ENCODE measurements around the gene TAF10.

Gene TAF10

GRCh38 chr11:6612213-6613041 is at the start of gene TAF10:
TAF10 (minus strand) TSS chr11:6612216; CDS start chr11:6612189, 27 bp downstream.
- peak; percentile 96 for DNase-seq (ENCODE audit: low spot score)

GRCh38 chr11:6660712-6661111 is 48.7 kb upstream of the TAF10 start:
- DNase-seq (ENCODE audit: low spot score): no peak

- no peak for DNase-seq (ENCODE audit: low spot score)
These were observed 46.6 kb upstream of the TAF10 start for GRCh38 chr11:6658647-6659046.

- DNase-seq (ENCODE audit: low spot score): no peak
These were observed 45.3 kb upstream of the TAF10 start for GRCh38 chr11:6657346-6657745.

GRCh38 chr11:6656936-6657335 is 44.9 kb upstream of the TAF10 start:
- DNase-seq (ENCODE audit: low spot score): no peak

GRCh38 chr11:6656584-6656915 is 44.5 kb upstream of the TAF10 start:
- DNase-seq (ENCODE audit: low spot score): no peak

- peak; percentile 52 for DNase-seq (ENCODE audit: low spot score)
These were observed 44.0 kb upstream of the TAF10 start, which contains the start of gene DCHS1 for GRCh38 chr11:6655790-6656583. DCHS1 (minus strand) TSS chr11:6655809; CDS start chr11:6641613, 14,196 bp downstream.

GRCh38 chr11:6655020-6655789 is 43.2 kb upstream of the TAF10 start:
- peak; percentile 50 for DNase-seq (ENCODE audit: low spot score)

- no peak for DNase-seq (ENCODE audit: low spot score)
These were observed 42.4 kb upstream of the TAF10 start for GRCh38 chr11:6654281-6655019.

GRCh38 chr11:6653656-6654055 is 41.6 kb upstream of the TAF10 start:
- DNase-seq (ENCODE audit: low spot score): no peak

- DNase-seq (ENCODE audit: low spot score): no peak
These were observed 41.1 kb upstream of the TAF10 start for GRCh38 chr11:6653097-6653496.

- DNase-seq (ENCODE audit: low spot score): no peak
These were observed 40.2 kb upstream of the TAF10 start for GRCh38 chr11:6652182-6652581.

- DNase-seq (ENCODE audit: low spot score): no peak
These were observed 39.0 kb upstream of the TAF10 start for GRCh38 chr11:6650980-6651379.

- DNase-seq (ENCODE audit: low spot score): no peak
These were observed 38.1 kb upstream of the TAF10 start for GRCh38 chr11:6650104-6650503.

- DNase-seq (ENCODE audit: low spot score): no peak
These were observed 36.5 kb upstream of the TAF10 start for GRCh38 chr11:6648501-6648900.

- DNase-seq (ENCODE audit: low spot score): no peak
These were observed 35.8 kb upstream of the TAF10 start for GRCh38 chr11:6647836-6648235.

- peak; percentile 53 for DNase-seq (ENCODE audit: low spot score)
These were observed 35.1 kb upstream of the TAF10 start for GRCh38 chr11:6646918-6647679.

GRCh38 chr11:6646576-6646917 is 34.5 kb upstream of the TAF10 start:
- peak; percentile 79 for DNase-seq (ENCODE audit: low spot score)

- DNase-seq (ENCODE audit: low spot score): peak; percentile 84
These were observed 34.1 kb upstream of the TAF10 start for GRCh38 chr11:6646071-6646470.

- no peak for DNase-seq (ENCODE audit: low spot score)
These were observed 30.9 kb upstream of the TAF10 start for GRCh38 chr11:6642957-6643356.

Data from GM03348 (cell line).